Activated CD4-positive, alpha-beta T cell treated with anti-CD3 and anti-CD28 coated beads, Interleukin-2, amount 10 ng/mL, durations not matched to agents 7 days and 5 days (primary cell): ENCODE measurements around the gene CGREF1. TPM values are rescaled to one million over a fixed set of nuclear protein-coding genes. Genes with fewer than 3 reads are reported as not detected.

Source experiments
- CTCF ChIA-PET: fragments of 350-600 bp; sonication (Branson Sonifier 250); formaldehyde crosslinking; loops from one replicate; lab custom pipeline; 2021; ENCODE audit warnings: antibody characterized with exemption; lab: Charles Lee
- POLR2A ChIA-PET: fragments of 350-600 bp; sonication (Branson Sonifier 250); formaldehyde crosslinking; loops from one replicate; lab custom pipeline; 2021; ENCODE audit warnings: antibody characterized with exemption; lab: Charles Lee
- DNase-seq: peaks from one replicate; pipeline ENCODE4 v3.0.0-alpha.2; 2020
- H3K27ac Mint-ChIP-seq: one replicate; pipeline ENCODE4 v1.8.0; 2021; ENCODE audit warnings: mild to moderate bottlenecking, moderate library complexity, mixed read lengths
- H3K27me3 Mint-ChIP-seq: one replicate; pipeline ENCODE4 v1.8.0; 2021; ENCODE audit warnings: mixed read lengths
- H3K36me3 Mint-ChIP-seq: one replicate; pipeline ENCODE4 v1.8.0; 2021; ENCODE audit warnings: low read depth, mixed read lengths
- H3K4me1 Mint-ChIP-seq: one replicate; pipeline ENCODE4 v1.8.0; 2021; ENCODE audit warnings: mixed read lengths
- H3K4me3 Mint-ChIP-seq: one replicate; pipeline ENCODE4 v1.8.0; 2021; ENCODE audit warnings: mild to moderate bottlenecking, moderate library complexity, mixed read lengths
- H3K9me3 Mint-ChIP-seq: one replicate; pipeline ENCODE4 v1.8.0; 2021; ENCODE audit warnings: mixed read lengths
- total RNA-seq, 2 experiments: library from RNA; stranded (reverse); gene quantifications; one replicate each; pipeline ENCODE4 v1.2.3, GENCODE V29; 2021

CGREF1 gene
- total RNA-seq, 2 experiments from 2014 or later, result 0.92 to 1.3 TPM

DNA sequence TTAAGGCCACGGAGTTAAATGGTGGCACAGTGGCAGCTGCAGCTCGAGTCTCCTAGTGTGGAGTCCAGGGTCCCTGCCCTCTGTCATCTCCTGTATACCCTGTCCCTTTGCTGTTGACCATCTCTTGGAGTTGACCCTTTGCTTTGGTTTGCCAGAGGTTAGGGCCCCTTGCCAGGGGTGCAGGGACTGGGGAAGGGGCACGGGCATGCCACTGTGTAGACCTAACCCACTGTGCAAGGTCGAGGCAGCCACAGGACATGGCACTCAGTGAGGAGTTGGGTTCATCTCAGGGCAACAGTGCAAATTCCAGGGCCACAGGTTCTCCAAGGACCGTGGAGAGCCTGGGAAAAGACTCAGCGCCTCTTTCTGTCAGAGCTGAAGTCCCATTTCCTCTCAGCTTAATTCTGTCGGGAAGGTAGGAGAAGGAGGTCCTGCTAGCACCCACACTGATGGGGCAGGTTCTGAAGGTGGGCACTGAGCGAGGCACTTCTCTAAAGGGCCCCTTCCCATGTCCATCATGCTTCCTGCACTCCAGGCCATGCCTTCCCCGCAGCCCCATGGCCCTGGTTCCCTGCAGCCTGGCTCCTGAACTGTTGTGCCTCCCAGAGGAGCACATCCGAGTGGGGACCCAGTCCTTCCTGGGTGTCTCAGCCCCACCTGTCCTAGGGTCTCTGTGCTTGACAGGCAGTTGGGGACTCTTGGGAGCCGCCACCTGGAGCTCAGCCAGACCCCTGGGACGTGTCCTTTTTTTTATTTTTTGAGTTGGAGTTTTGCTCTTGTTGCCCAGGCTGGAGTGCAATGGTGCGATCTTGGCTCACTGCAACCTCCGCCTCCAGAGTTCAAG lies 29.6 kb downstream of the CGREF1 start:
- Mint-ChIP-seq H3K36me3 (no peaks in the 10 kb centered on the region), H3K27ac (no peak overlapping the region), H3K27me3 (no peaks in the 10 kb centered on the region), H3K9me3 (no peaks in the 10 kb centered on the region), H3K4me3 (no peak overlapping the region), H3K4me1 (peaks cover 36% of the 10 kb centered on the region)
- ChIA-PET CTCF (interaction anchor here (0.7 to 1.8 kb wide), 7 partner anchors 10 to 1259 kb away, joined by 3 to 5 read pairs (median 3); partner anchors contain the start of genes OST4 and TMEM214), POLR2A (interaction anchor here (0.7 kb wide), 1 partner anchor 205 kb away, joined by 3 read pairs; no protein-coding TSS in a partner anchor)
- no peak for DNase-seq

DNA sequence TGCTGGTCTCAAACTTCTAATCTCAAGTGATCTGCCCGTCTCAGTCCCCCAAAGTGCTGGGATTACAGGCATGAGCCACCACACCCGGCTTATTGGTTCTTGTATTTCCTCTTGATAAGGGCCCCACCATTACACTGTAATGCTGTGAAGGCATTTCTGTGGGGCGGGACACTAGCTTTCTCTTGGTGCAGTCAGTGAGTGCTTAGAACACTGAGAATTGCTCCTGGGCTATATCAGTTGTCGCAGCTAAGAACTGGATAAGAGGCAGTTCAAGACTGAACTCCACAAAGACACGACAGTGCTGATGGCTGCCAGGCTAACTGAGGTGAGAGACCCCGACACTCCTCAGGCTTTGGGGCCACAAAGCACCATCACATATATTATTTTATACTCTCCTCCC lies 30.3 kb downstream of the CGREF1 start:
- H3K9me3 Mint-ChIP-seq, result no peaks in the 10 kb centered on the region
- no peak for DNase-seq
- peaks cover 40% of the 10 kb centered on the region for H3K4me1 Mint-ChIP-seq
- H3K27me3 Mint-ChIP-seq, result no peaks in the 10 kb centered on the region
- no peak overlapping the region for H3K4me3 Mint-ChIP-seq
- no peak overlapping the region for H3K27ac Mint-ChIP-seq
- ChIA-PET POLR2A (no interaction called here), CTCF (interaction anchor here (1.0 to 4.4 kb wide), 6 partner anchors 11 to 234 kb away, joined by 3 to 21 read pairs (median 5); partner anchors contain the start of genes MPV17, OST4, PREB and TMEM214)
- no peaks in the 10 kb centered on the region for H3K36me3 Mint-ChIP-seq

DNA sequence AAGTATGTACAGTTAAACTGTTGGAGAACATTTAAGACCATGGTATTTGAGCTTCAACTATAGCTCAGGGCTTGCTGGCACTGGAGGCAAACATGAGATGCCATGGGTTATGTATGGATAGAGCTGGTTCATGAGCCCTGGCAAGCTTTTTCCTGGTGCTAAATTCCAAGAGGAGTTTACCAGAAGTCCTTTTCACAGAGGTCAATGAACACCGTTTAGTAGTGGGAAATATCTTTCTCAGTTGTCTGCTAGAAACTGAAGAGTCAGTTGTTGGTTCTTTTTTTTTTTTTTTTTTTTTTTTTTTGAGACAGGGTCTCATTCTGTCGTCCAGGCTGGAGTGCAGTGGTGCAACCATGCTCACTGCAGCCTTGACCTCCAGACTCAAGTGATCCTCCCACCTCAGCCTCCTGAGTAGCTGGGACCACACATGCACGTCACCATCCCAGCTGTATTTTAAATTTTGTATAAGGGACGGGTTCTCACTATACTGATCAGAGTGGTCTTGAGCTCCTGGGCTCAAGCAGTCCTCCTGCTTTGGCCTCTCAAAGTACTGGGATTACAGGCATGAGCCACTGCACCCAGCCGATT lies 31.0 kb downstream of the CGREF1 start:
- CTCF ChIA-PET, result interaction anchor here (1.0 to 4.4 kb wide), 6 partner anchors 12 to 235 kb away, joined by 3 to 21 read pairs (median 6); partner anchors contain the start of genes MPV17, OST4 and PREB
- H3K9me3 Mint-ChIP-seq, result no peaks in the 10 kb centered on the region
- no peaks in the 10 kb centered on the region for H3K27me3 Mint-ChIP-seq
- DNase-seq, result no peak
- POLR2A ChIA-PET, result no interaction called here
- peaks cover 41% of the 10 kb centered on the region for H3K4me1 Mint-ChIP-seq
- H3K27ac Mint-ChIP-seq, result no peak overlapping the region
- H3K36me3 Mint-ChIP-seq, result no peaks in the 10 kb centered on the region
- peak overlapping the region; percentile 79 for H3K4me3 Mint-ChIP-seq

DNA sequence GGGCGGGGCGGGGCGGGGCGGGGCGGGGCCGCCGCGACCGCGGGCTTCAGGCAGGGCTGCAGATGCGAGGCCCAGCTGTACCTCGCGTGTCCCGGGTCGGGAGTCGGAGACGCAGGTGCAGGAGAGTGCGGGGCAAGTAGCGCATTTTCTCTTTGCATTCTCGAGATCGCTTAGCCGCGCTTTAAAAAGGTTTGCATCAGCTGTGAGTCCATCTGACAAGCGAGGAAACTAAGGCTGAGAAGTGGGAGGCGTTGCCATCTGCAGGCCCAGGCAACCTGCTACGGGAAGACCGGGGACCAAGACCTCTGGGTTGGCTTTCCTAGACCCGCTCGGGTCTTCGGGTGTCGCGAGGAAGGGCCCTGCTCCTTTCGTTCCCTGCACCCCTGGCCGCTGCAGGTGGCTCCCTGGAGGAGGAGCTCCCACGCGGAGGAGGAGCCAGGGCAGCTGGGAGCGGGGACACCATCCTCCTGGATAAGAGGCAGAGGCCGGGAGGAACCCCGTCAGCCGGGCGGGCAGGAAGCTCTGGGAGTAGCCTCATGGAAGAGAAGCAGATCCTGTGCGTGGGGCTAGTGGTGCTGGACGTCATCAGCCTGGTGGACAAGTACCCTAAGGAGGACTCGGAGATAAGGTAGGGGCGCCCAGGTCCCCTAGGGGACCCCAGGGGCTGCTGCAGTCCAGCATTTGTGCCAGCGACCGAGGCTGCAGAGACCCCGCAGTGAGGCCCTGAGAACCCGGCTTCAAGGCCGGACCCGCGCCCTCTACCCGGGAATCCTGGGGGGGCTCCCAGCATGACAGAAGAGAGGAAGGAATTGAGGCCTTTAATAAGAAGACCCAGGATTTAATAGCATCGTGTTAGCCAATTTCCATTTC lies 32.0 kb downstream of the CGREF1 start, which contains the start of gene KHK:
Gene KHK, plus strand, starts transcription at position 49 of the 870 bp plus-strand sequence. Its CDS starts 488 bp downstream, at position 537.
- Mint-ChIP-seq H3K4me3 (peak within 1 kb of the TSS; percentile 79), H3K27ac (peak within 1 kb of the TSS; percentile 90), H3K4me1 (peaks cover 41% of the 10 kb centered on the region), H3K9me3 (no peaks in the 10 kb centered on the region), H3K27me3 (no peaks in the 10 kb centered on the region), H3K36me3 (no peaks in the 10 kb centered on the region)
- POLR2A ChIA-PET, result interaction anchor here (0.6 to 1.0 kb wide), 2 partner anchors 18 to 407 kb away, joined by 3 read pairs; no protein-coding TSS in a partner anchor
- DNase-seq, result peak; percentile 36
- CTCF ChIA-PET, result interaction anchor here (0.7 to 4.4 kb wide), 11 partner anchors 13 to 636 kb away, joined by 3 to 21 read pairs (median 4); partner anchors contain the start of genes OST4 and PREB

GRCh38 chr2:27086090-27086723 lies 32.7 kb downstream of the CGREF1 start:
- CTCF ChIA-PET, result interaction anchor here (0.9 to 4.6 kb wide), 10 partner anchors 12 to 212 kb away, joined by 3 to 21 read pairs (median 4); partner anchors contain the start of genes AGBL5 and OST4
- H3K27ac Mint-ChIP-seq, result peak overlapping the region; percentile 90
- H3K4me1 Mint-ChIP-seq, result peaks cover 46% of the 10 kb centered on the region
- H3K27me3 Mint-ChIP-seq, result no peaks in the 10 kb centered on the region
- peak; percentile 95 for DNase-seq
- no peaks in the 10 kb centered on the region for H3K36me3 Mint-ChIP-seq
- POLR2A ChIA-PET, result interaction anchor here (1.0 kb wide), 1 partner anchor 18 kb away, joined by 3 read pairs; no protein-coding TSS in a partner anchor
- peak overlapping the region; percentile 79 for H3K4me3 Mint-ChIP-seq
- H3K9me3 Mint-ChIP-seq, result no peaks in the 10 kb centered on the region

DNA sequence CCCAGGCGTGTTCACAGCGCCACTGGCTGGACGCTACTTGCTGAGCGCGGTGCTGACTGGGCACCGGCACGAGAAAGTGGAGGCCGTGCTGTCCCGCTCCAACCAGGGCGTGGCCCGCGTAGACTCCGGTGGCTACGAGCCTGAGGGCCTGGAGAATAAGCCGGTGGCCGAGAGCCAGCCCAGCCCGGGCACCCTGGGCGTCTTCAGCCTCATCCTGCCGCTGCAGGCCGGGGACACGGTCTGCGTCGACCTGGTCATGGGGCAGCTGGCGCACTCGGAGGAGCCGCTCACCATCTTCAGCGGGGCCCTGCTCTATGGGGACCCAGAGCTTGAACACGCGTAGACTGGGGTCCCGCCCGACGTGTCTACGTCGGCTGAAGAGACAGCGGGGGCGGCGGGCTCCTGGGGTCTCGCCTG lies 33.2 kb downstream of the CGREF1 start:
- Mint-ChIP-seq H3K9me3 (no peaks in the 10 kb centered on the region), H3K4me1 (peaks cover 51% of the 10 kb centered on the region), H3K27me3 (no peaks in the 10 kb centered on the region), H3K27ac (peak overlapping the region; percentile 76), H3K36me3 (no peaks in the 10 kb centered on the region), H3K4me3 (peak overlapping the region; percentile 61)
- peak; percentile 31 for DNase-seq
- ChIA-PET POLR2A (no interaction called here), CTCF (interaction anchor here (1.0 to 4.6 kb wide), 6 partner anchors 14 to 181 kb away, joined by 3 to 21 read pairs (median 9); partner anchors contain the start of genes AGBL5 and OST4)

DNA sequence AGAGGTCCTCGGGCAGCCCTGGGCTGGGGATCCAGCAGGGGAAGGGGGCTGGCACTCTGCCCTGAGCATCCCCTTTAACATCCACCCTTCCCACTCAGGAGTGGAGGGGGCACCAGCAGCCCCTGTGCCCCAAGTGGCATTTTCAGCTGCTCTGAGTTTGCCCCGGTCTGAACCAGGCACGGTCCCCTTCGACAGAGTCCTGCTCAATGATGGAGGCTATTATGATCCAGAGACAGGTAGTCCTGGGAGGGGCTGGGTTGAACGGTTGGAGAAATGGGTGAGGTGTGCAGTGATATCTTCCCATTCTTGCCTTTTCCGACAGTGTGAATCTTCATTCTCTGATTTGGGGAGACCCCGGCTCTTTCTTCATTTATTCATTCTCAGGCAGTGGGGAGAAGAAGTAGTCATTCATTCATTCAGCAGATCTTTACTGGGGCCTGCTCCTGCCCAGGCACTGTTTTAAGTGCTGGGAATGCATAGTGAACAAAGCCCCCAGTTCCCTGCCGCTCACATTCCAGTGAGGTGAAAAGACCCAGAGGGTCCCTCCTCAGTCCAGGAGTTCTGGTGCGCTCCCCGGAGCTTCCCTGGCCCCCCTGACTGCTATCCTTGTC lies 33.8 kb downstream of the CGREF1 start:
- Mint-ChIP-seq H3K27ac (peak overlapping the region; percentile 76), H3K4me1 (peaks cover 54% of the 10 kb centered on the region), H3K27me3 (no peaks in the 10 kb centered on the region), H3K9me3 (no peaks in the 10 kb centered on the region), H3K4me3 (peak overlapping the region; percentile 61), H3K36me3 (no peaks in the 10 kb centered on the region)
- ChIA-PET CTCF (interaction anchor here (1.0 to 4.6 kb wide), 7 partner anchors 13 to 182 kb away, joined by 3 to 21 read pairs (median 5); partner anchors contain the start of genes AGBL5 and OST4), POLR2A (no interaction called here)
- DNase-seq, result no peak

DNA sequence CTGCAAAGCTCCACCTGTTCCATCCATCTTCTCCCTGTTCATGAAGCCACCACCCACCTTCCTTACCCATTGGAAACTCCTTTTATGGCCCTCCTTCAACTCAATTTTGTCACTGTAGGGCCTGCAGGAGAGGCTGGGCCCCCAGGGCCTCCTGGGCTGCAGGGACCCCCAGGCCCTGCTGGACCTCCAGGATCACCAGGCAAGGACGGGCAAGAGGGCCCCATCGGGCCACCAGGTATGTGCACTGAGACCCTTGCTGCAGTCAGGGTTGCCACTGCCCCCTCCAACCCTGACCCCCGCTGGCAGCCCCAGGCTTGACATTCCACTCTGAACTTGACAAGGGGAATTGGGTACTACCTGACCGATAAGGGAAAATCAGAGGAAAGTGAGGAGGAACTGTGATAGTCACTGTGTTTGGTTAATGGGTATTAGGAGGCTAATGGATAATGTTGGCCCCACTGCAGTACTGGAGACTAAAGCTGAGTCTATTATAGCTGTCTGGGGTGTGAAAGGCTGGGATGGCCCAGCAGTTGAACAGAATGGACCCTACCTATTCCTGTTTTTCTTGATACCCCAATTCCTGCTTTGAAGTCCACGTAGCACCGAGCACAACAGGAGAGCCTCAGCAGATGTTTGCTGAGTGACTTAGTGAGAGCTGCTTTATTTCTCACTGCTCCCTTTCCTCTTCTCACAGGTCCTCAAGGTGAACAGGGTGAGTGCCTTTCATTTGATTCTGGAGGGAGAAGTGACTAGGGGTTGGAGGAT lies 34.4 kb downstream of the CGREF1 start:
- H3K4me1 Mint-ChIP-seq, result peaks cover 54% of the 10 kb centered on the region

DNA sequence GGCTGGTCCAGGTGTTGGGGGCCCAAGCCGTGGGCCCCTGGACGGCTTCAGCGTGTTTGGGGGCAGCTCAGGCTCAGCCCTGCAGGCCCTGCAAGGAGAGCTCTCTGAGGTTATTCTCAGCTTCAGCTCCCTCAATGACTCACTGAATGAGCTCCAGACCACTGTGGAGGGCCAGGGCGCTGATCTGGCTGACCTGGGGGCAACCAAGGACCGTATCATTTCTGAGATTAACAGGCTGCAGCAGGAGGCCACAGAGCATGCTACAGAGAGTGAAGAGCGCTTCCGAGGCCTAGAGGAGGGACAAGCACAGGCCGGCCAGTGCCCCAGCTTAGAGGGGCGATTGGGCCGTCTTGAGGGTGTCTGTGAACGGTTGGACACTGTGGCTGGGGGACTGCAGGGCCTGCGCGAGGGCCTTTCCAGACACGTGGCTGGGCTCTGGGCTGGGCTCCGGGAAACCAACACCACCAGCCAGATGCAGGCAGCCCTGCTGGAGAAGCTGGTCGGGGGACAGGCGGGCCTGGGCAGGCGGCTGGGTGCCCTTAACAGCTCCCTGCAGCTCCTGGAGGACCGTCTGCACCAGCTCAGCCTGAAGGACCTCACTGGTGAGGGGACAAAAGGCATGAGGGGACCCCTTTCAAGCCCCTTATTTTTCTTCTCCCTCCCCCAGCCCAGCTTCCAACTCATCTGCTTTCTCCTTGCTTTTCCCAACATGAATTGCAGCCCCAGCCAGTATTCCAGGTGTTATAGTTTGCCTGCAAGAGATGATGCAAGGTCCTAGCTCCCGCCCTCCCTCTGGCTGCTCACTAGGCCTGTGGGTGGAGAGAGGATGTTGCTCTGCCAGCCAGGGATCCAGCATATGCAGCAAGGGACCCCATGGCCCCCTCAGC lies 35.3 kb downstream of the CGREF1 start:
- peaks cover 51% of the 10 kb centered on the region for H3K4me1 Mint-ChIP-seq
- H3K4me3 Mint-ChIP-seq, result no peak overlapping the region
- no peaks in the 10 kb centered on the region for H3K27me3 Mint-ChIP-seq
- H3K36me3 Mint-ChIP-seq, result no peaks in the 10 kb centered on the region
- ChIA-PET POLR2A (no interaction called here), CTCF (interaction anchor here (0.5 to 4.6 kb wide), 10 partner anchors 10 to 196 kb away, joined by 3 to 44 read pairs (median 4); partner anchors contain the start of genes AGBL5 and OST4)
- H3K27ac Mint-ChIP-seq, result peak overlapping the region; percentile 54
- no peak for DNase-seq
- H3K9me3 Mint-ChIP-seq, result no peaks in the 10 kb centered on the region

More for the DNA sequence above, 34.4 kb downstream of the CGREF1 start:
- ChIA-PET CTCF (interaction anchor here (1.2 to 4.6 kb wide), 5 partner anchors 12 to 195 kb away, joined by 3 to 21 read pairs (median 4); partner anchors contain the start of genes AGBL5 and OST4), POLR2A (no interaction called here)
- H3K9me3 Mint-ChIP-seq, result no peaks in the 10 kb centered on the region
- H3K27ac Mint-ChIP-seq, result peak overlapping the region; percentile 76
- no peak for DNase-seq
- H3K36me3 Mint-ChIP-seq, result no peaks in the 10 kb centered on the region
- H3K27me3 Mint-ChIP-seq, result no peaks in the 10 kb centered on the region
- H3K4me3 Mint-ChIP-seq, result peak overlapping the region; percentile 61
